ENCODE results near the gene SH3RF1. TPM values are rescaled to one million over a fixed set of nuclear protein-coding genes. Genes with fewer than 3 reads are reported as not detected.

The SH3RF1 gene
- total RNA-seq, 1 experiment from 2014 or later, result 59.5 TPM

- no peaks in the 10 kb centered on the region for H3K9me3 ChIP-seq (ENCODE audit: control insufficient read depth in 1 of 2, insufficient read depth in 1 of 2, low read depth in 1 of 2, low read length in 2 of 2)
- H3K27ac ChIP-seq (ENCODE audit: low read depth, low read length), result no peak overlapping the region
- POLR2A ChIA-PET, result no interaction called here
Measured at GRCh38 chr4:169184236-169184635, 86.5 kb downstream of the SH3RF1 start.

GRCh38 chr4:169183581-169183980, 87.2 kb downstream of the SH3RF1 start:
- RAD21 ChIA-PET (ENCODE audit: low non-redundant PET in 1 of 2, low total read pairs in 2 of 2, uncharacterized antibody in 2 of 2, unreplicated experiment in 2 of 2), result interaction anchor here in 1 of 2 experiments (0.7 kb wide), 1 partner anchor 49 kb away, joined by 4 read pairs; no protein-coding TSS in a partner anchor

More at GRCh38 chr4:169184236-169184635, 86.5 kb downstream of the SH3RF1 start:
- no peak overlapping the region for H3K4me2 ChIP-seq (ENCODE audit: low read length)
- H3K79me2 ChIP-seq (ENCODE audit: insufficient read depth, low read length), result peaks cover 96% of the 10 kb centered on the region
- TF ChIP-seq SRF (IDR thresholded peaks at IDR 0.05; ENCODE audit: low read depth) (no peak), CBX3 (IDR thresholded peaks at IDR 0.05; ENCODE audit: low read depth) (no peak)
- H3K27me3 ChIP-seq (ENCODE audit: insufficient read depth, low read length), result no peaks in the 10 kb centered on the region
- H3K9me2 ChIP-seq (ENCODE audit: insufficient read depth), result no peaks in the 10 kb centered on the region
- ATAC-seq (no peak), DNase-seq (ENCODE audit: low read depth, low spot score) (no peak)
- no peak overlapping the region for H3K9ac ChIP-seq (ENCODE audit: low read length)
- H3K36me3 ChIP-seq (ENCODE audit: control insufficient read depth in 1 of 2, insufficient read depth in 2 of 2, low read length in 2 of 2), result no peaks in the 10 kb centered on the region
- CTCF ChIA-PET, result no interaction called here
- H4K20me1 ChIP-seq (ENCODE audit: insufficient read depth), result 0 out of 2 replicates have a peak, but pooled peaks cover 3% of the 10 kb centered on the region
- intact Hi-C loops (cut with micrococcal nuclease), result no loop called here
- no peak overlapping the region for H3K4me3 ChIP-seq (replicated peaks in 1 of 2; ENCODE audit: low read depth in 1 of 2, low read length in 2 of 2)
- BruUV-seq (replicated peaks), result no TSS peak
- RAD21 ChIA-PET (ENCODE audit: low non-redundant PET in 1 of 2, low total read pairs in 2 of 2, uncharacterized antibody in 2 of 2, unreplicated experiment in 2 of 2), result interaction anchor here in 1 of 2 experiments (0.7 kb wide), 1 partner anchor 50 kb away, joined by 4 read pairs; no protein-coding TSS in a partner anchor
- peaks cover 6 to 7% of the 10 kb centered on the region in 2 experiments; a peak in 2 of 4 replicates for H3K4me1 ChIP-seq (ENCODE audit: control insufficient read depth in 1 of 2, insufficient read depth in 2 of 2, low read length in 2 of 2)
- no peak overlapping the region for H2AFZ ChIP-seq (ENCODE audit: low read depth, low read length, poor library complexity, severe bottlenecking)

More at GRCh38 chr4:169183581-169183980, 87.2 kb downstream of the SH3RF1 start:
- H3K27me3 ChIP-seq (ENCODE audit: insufficient read depth, low read length), result no peaks in the 10 kb centered on the region
- ChIA-PET CTCF (interaction anchor here (0.7 kb wide), 1 partner anchor 302 kb away, joined by 3 read pairs; no protein-coding TSS in a partner anchor), POLR2A (no interaction called here)
- H3K9me3 ChIP-seq (ENCODE audit: control insufficient read depth in 1 of 2, insufficient read depth in 1 of 2, low read depth in 1 of 2, low read length in 2 of 2), result no peaks in the 10 kb centered on the region
- peaks cover 5 to 7% of the 10 kb centered on the region in 2 experiments; a peak in 2 of 4 replicates for H3K4me1 ChIP-seq (ENCODE audit: control insufficient read depth in 1 of 2, insufficient read depth in 2 of 2, low read length in 2 of 2)
- no peak overlapping the region for H3K9ac ChIP-seq (ENCODE audit: low read length)
- DNase-seq (ENCODE audit: low read depth, low spot score) (no peak), ATAC-seq (no peak)
- no peak overlapping the region for H3K4me3 ChIP-seq (replicated peaks in 1 of 2; ENCODE audit: low read depth in 1 of 2, low read length in 2 of 2)
- no TSS peak for BruUV-seq (replicated peaks)
- no peaks in the 10 kb centered on the region for H3K9me2 ChIP-seq (ENCODE audit: insufficient read depth)
- TF ChIP-seq, protein P1, sequence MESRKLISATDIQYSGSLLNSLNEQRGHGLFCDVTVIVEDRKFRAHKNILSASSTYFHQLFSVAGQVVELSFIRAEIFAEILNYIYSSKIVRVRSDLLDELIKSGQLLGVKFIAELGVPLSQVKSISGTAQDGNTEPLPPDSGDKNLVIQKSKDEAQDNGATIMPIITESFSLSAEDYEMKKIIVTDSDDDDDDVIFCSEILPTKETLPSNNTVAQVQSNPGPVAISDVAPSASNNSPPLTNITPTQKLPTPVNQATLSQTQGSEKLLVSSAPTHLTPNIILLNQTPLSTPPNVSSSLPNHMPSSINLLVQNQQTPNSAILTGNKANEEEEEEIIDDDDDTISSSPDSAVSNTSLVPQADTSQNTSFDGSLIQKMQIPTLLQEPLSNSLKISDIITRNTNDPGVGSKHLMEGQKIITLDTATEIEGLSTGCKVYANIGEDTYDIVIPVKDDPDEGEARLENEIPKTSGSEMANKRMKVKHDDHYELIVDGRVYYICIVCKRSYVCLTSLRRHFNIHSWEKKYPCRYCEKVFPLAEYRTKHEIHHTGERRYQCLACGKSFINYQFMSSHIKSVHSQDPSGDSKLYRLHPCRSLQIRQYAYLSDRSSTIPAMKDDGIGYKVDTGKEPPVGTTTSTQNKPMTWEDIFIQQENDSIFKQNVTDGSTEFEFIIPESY (IDR thresholded peaks at IDR 0.05; ENCODE audit: extremely low read depth, insufficient replicate concordance, low read length), result no peak
- TF ChIP-seq ELF1 (IDR thresholded peaks at IDR 0.05; ENCODE audit: borderline replicate concordance, low read depth) (no peak), SP1 (IDR thresholded peaks at IDR 0.05; ENCODE audit: low read depth) (no peak), FOSL1 (IDR thresholded peaks at IDR 0.05; ENCODE audit: low read depth) (no peak), POLR2A (IDR thresholded peaks at IDR 0.05; ENCODE audit: borderline replicate concordance, extremely low read depth, insufficient read depth, insufficient read length) (no peak), EZH2 (IDR thresholded peaks at IDR 0.05) (no peak), CEBPB (IDR thresholded peaks at IDR 0.05; ENCODE audit: low read depth) (no peak), POLR2AphosphoS5 (IDR thresholded peaks at IDR 0.05; ENCODE audit: low read depth, low read length) (no peak), SRF (IDR thresholded peaks at IDR 0.05; ENCODE audit: low read depth) (no peak), SIN3A (IDR thresholded peaks at IDR 0.05; ENCODE audit: low read depth) (no peak)
- H3K27ac ChIP-seq (ENCODE audit: low read depth, low read length), result no peak overlapping the region
- intact Hi-C loops (cut with micrococcal nuclease), result no loop called here
- H3K4me2 ChIP-seq (ENCODE audit: low read length), result no peak overlapping the region
- H4K20me1 ChIP-seq (ENCODE audit: insufficient read depth), result 0 out of 2 replicates have a peak, but pooled peaks cover 3% of the 10 kb centered on the region
- no peak overlapping the region for H2AFZ ChIP-seq (ENCODE audit: low read depth, low read length, poor library complexity, severe bottlenecking)
- H3K36me3 ChIP-seq (ENCODE audit: control insufficient read depth in 1 of 2, insufficient read depth in 2 of 2, low read length in 2 of 2), result no peaks in the 10 kb centered on the region
- peaks cover 96% of the 10 kb centered on the region for H3K79me2 ChIP-seq (ENCODE audit: insufficient read depth, low read length)
